ENCODE results near the gene COX7B. TPM values are rescaled to one million over a fixed set of nuclear protein-coding genes. Genes with fewer than 3 reads are reported as not detected.

Gene COX7B
- total and polyA plus RNA-seq, 10 of the 15 experiments (the other 5 are each of a cell fraction or from before 2014, with no cell fraction given), result 331 to 2,070 (median 987) TPM

GRCh38 chrX:77910108-77910840 is 11.0 kb downstream of the COX7B start, which contains the start of gene ATP7A (continued):
- TF ChIP-seq FOXM1 (IDR thresholded peaks at IDR 0.05; ENCODE audit: low read depth, low read length), result peak; percentile 59; the same call in 1 of the 2 replicates
- TF ChIP-seq POU2F2 (IDR thresholded peaks at IDR 0.05; ENCODE audit: borderline replicate concordance, low read depth, low read length), result 0 out of 3 replicates have a peak, but pooled peaks have one; percentile 29
- TF ChIP-seq ATF3 (IDR thresholded peaks at IDR 0.05; ENCODE audit: borderline replicate concordance, extremely low read depth, low read depth, low read length), result peak; percentile 61; the same call in 1 of the 2 replicates
- TF ChIP-seq GABPA (IDR thresholded peaks at IDR 0.05; ENCODE audit: low read depth), result peak; percentile 78
- TF ChIP-seq MAX (IDR thresholded peaks at IDR 0.05; ENCODE audit: low read depth, low read length), result peak; percentile 43; the same call in 1 of the 2 replicates
- TF ChIP-seq ZNF207 (IDR thresholded peaks at IDR 0.05; ENCODE audit: borderline replicate concordance), result no peak
- 0 out of 2 replicates have a peak, but pooled peaks have one; percentile 21 for TF ChIP-seq BCL11A (IDR thresholded peaks at IDR 0.05; ENCODE audit: low read depth, low read length)
- peak; percentile 5; the same call in 1 of the 2 replicates for TF ChIP-seq JUNB (IDR thresholded peaks at IDR 0.05)
- TF ChIP-seq ESRRA (IDR thresholded peaks at IDR 0.05; ENCODE audit: low read length), result no peak
- TF ChIP-seq POLR2A (IDR thresholded peaks at IDR 0.05; ENCODE audit: low read depth, low read length), result peak; percentile 74
- TF ChIP-seq YY1 (IDR thresholded peaks at IDR 0.05; ENCODE audit: low read depth, low read length), result peak; percentile 32; the same call in 1 of the 2 replicates

Measured in GM12878 (cell line).